K562 (cell line): Measurements from ENCODE around the gene ATG14. TPM values are rescaled to one million over a fixed set of nuclear protein-coding genes. Genes with fewer than 3 reads are reported as not detected.

Experiments
- ATAC-seq: fragments of 200-7000 bp; cut with Tn5 transposase; 3 replicates; pipeline ENCODE4 v1.9.1; 2020; ENCODE audit warnings: moderate library complexity
- BruUV-seq: library from RNA; stranded (reverse); fragments of 400-500 nt; replicated peaks from 2 replicates; lab custom pipeline; 2021; lab: Mats Ljungman, UMichigan
- CTCF ChIA-PET: fragments of 300-600 bp; formaldehyde crosslinking; extraction: SDS; loops from one replicate; lab custom pipeline; 2021; ENCODE audit warnings: low intra/inter-chr PET ratio; lab: Yijun Ruan, JAX
- POLR2A ChIA-PET: fragments of 300-600, 350-650 bp; sonication (Branson Sonifier 250); formaldehyde crosslinking; extraction: SDS; loops from one replicate; lab custom pipeline; 2021; ENCODE audit warnings: antibody characterized with exemption, inconsistent platforms; lab: Yijun Ruan, JAX
- DNase-seq, 4 experiments: peaks; one replicate each; pipeline versions ENCODE4 v3.0.0 to v3.0.0-alpha.2; 2011 to 2018; ENCODE audit warnings: low spot score in 3 of 4, mixed read lengths in 3 of 4; ENCODE audit errors: extremely low read depth in 1 of 4
- FAIRE-seq: peaks from 2 replicates; lab custom pipeline; 2011; peaks lifted over from hg19 to GRCh38; lab: Jason Lieb, UNC
- H2AFZ ChIP-seq: 2 replicates; pipeline ENCODE4 v1.6.0; 2011; ENCODE audit warnings: low read depth, low read length, control low read depth, inconsistent platforms
- H3K27ac ChIP-seq: fragments of 200-600 bp; 3 replicates; pipeline ENCODE4 v1.8.0; 2011; ENCODE audit warnings: low read depth, mild to moderate bottlenecking, control low read depth, inconsistent platforms, low read length, moderate library complexity, mixed read lengths; ENCODE audit errors: extremely low read depth
- H3K27me3 ChIP-seq, 2 experiments: fragments of 300-600 bp in 1 of 2; 2 replicates in 1 of 2; 3 replicates in 1 of 2; pipeline versions ENCODE4 v1.6.0 to v1.8.0; 2011; ENCODE audit warnings: inconsistent platforms in 2 of 2, low read length in 2 of 2, mild to moderate bottlenecking in 1 of 2, mixed read lengths in 1 of 2, moderate library complexity in 1 of 2; ENCODE audit not compliant: control insufficient read depth in 2 of 2, insufficient read depth in 2 of 2
- H3K36me3 ChIP-seq: fragments of 300-600 bp; 3 replicates; pipeline ENCODE4 v1.8.0; 2011; ENCODE audit warnings: mild to moderate bottlenecking, low read length, inconsistent platforms; ENCODE audit not compliant: control insufficient read depth, insufficient read depth
- H3K4me1 ChIP-seq, 2 experiments: fragments of 200-600 bp in 1 of 2; replicated peaks in 1 of 2; 2 replicates in 1 of 2; 3 replicates in 1 of 2; pipeline versions ENCODE4 v1.5.1 to v1.8.0; 2011; ENCODE audit warnings: inconsistent platforms in 2 of 2, low read length in 2 of 2, mild to moderate bottlenecking in 1 of 2, mixed read lengths in 1 of 2, moderate library complexity in 1 of 2; ENCODE audit not compliant: control insufficient read depth in 2 of 2, insufficient read depth in 2 of 2
- H3K4me2 ChIP-seq: 2 replicates; pipeline ENCODE4 v1.6.1; 2011; ENCODE audit warnings: low read length, control low read depth, inconsistent platforms, mixed read lengths; ENCODE audit not compliant: insufficient read depth
- H3K4me3 ChIP-seq: fragments of 200-600 bp; sonication (generic), shearing (Covaris generic); 2 replicates; pipeline ENCODE4 v1.5.1; 2016; ENCODE audit warnings: control low read depth, inconsistent platforms
- H3K79me2 ChIP-seq: fragments of 200-600 bp; 3 replicates; pipeline ENCODE4 v1.8.0; 2011; ENCODE audit warnings: low read length, inconsistent platforms; ENCODE audit not compliant: control insufficient read depth, insufficient read depth
- H3K9ac ChIP-seq, 2 experiments: 2 replicates each; pipeline versions ENCODE4 v1.6.0 to v1.6.1; 2011; ENCODE audit warnings: low read depth in 2 of 2, low read length in 2 of 2, control low read depth in 1 of 2, inconsistent platforms in 1 of 2, mild to moderate bottlenecking in 1 of 2, mixed read lengths in 1 of 2; ENCODE audit not compliant: insufficient read depth in 1 of 2
- H3K9me1 ChIP-seq: one replicate; pipeline ENCODE4 v1.6.0; 2011; ENCODE audit warnings: inconsistent platforms, mild to moderate bottlenecking, low read length, moderate library complexity; ENCODE audit not compliant: control insufficient read depth, insufficient read depth
- H3K9me3 ChIP-seq: replicated peaks from 2 replicates; pipeline ENCODE4 v1.5.1; 2011; ENCODE audit warnings: low read depth, low read length, inconsistent platforms; ENCODE audit not compliant: control insufficient read depth, insufficient read depth
- H4K20me1 ChIP-seq: replicated peaks from 2 replicates; pipeline ENCODE4 v1.6.1; 2011; ENCODE audit warnings: low read length, inconsistent platforms, mixed read lengths; ENCODE audit not compliant: control insufficient read depth, insufficient read depth
- EZH2 ChIP-seq: IDR thresholded peaks from 2 replicates; pipeline ENCODE4 v1.6.1; 2012; ENCODE audit warnings: low read depth, mild to moderate bottlenecking, inconsistent platforms, low read length, borderline replicate concordance
- FOXJ2 ChIP-seq: fragments of 200-800 bp; sonication (Bioruptor generic); IDR thresholded peaks from 2 replicates; pipeline ENCODE4 v1.6.1; 2016; ENCODE audit warnings: missing genetic modification characterization, missing compliant biosample characterization
- MED1 ChIP-seq: sonication (generic); formaldehyde crosslinking; IDR thresholded peaks from 2 replicates; pipeline ENCODE4 v1.8.1; 2023; ENCODE audit warnings: missing genetic modification reagents, borderline replicate concordance
- TAF7 ChIP-seq: fragments of 450-650 bp; IDR thresholded peaks from 2 replicates; pipeline ENCODE4 v1.6.1; 2016; ENCODE audit warnings: missing genetic modification characterization, missing compliant biosample characterization
- ZBTB17 ChIP-seq: fragments of 450-650 bp; formaldehyde crosslinking; IDR thresholded peaks from 2 replicates; pipeline ENCODE4 v1.4.0; 2020; ENCODE audit warnings: mild to moderate bottlenecking
- ZNF165 ChIP-seq: fragments of 250-450 bp; sonication (Bioruptor Pico); IDR thresholded peaks from 2 replicates; pipeline ENCODE4 v1.4.0; 2020; ENCODE audit warnings: borderline replicate concordance
- ZNF407 ChIP-seq: fragments of 450-650 bp; IDR thresholded peaks from 2 replicates; pipeline ENCODE4 v1.6.1; 2016; ENCODE audit warnings: low read depth
- WGBS: fragments of 100-300 bp; shearing (Covaris generic); methylation state at CpG from one replicate; pipeline ENCODE4 v1.1.6; 2016; ENCODE audit warnings: low coverage, mixed read lengths; ENCODE audit not compliant: insufficient coverage; ENCODE audit errors: missing lambda C conversion rate; 5-methylcytosine and 5-hydroxymethylcytosine counted together
- in situ Hi-C: fragments of 300-500 bp; cut with MboI; formaldehyde crosslinking; loops from 4 replicates; pipeline ENCODE4 v1.15.0; 2018; ENCODE audit warnings: inconsistent platforms, mixed read lengths
- intact Hi-C: fragments of 100-400 bp; cut with micrococcal nuclease; formaldehyde crosslinking; loops from 2 replicates; pipeline ENCODE4 v1.14.2; 2022
- polyA plus RNA-seq, 8 experiments: library from polyadenylated mRNA; depleted of rRNA in 4 of 8; stranded (reverse) in 5 of 8; unstranded in 3 of 8; fragments of >200 nt; fragmentation: Nextera tagmentation in 2 of 8; fragmentation: Illumina TruSeq in 1 of 8; extraction: Ambion mirVana in 2 of 8; extraction: Trizol in 1 of 8; gene quantifications; 2 replicates each; pipeline versions ENCODE4 v1.2.1 to v1.2.3, GENCODE V29; 2011 to 2014; ENCODE audit warnings: inconsistent platforms in 1 of 8, missing spikeins in 1 of 8
- total RNA-seq, 7 experiments: library from RNA; depleted of rRNA in 6 of 7; stranded (reverse); fragments of >200 nt in 6 of 7; fragmentation: Illumina TruSeq in 2 of 7; extraction: Trizol in 2 of 7; gene quantifications; 2 replicates each; pipeline versions ENCODE4 v1.2.1 to v1.2.3, GENCODE V29; 2011 to 2021; ENCODE audit warnings: low replicate concordance in 1 of 7

ATG14 gene
- total and polyA plus RNA-seq, 9 of the 15 experiments (the other 6 are each of a cell fraction or from before 2014, with no cell fraction given), result 0.55 to 4.2 (median 3.5) TPM

GRCh38 chr14:55336162-55336561 is 75.5 kb downstream of the ATG14 start:
- Histone ChIP-seq H3K27me3 (no peaks in the 10 kb centered on the region), H3K9me3 (no peaks in the 10 kb centered on the region), H3K9me1 (no peaks in the 10 kb centered on the region), H3K4me2 (no peak overlapping the region), H3K36me3 (peaks cover 3% of the 10 kb centered on the region; the same call in 1 of the 3 replicates), H3K4me1 (peaks cover 0 to 7% of the 10 kb centered on the region in 2 experiments; a peak in 4 of 5 replicates), H3K9ac (no peak overlapping the region), H3K79me2 (peaks cover 53% of the 10 kb centered on the region), H2AFZ (no peak overlapping the region), H3K27ac (no peak overlapping the region), H3K4me3 (no peak overlapping the region), H4K20me1 (0 out of 2 replicates have a peak, but pooled peaks cover 8% of the 10 kb centered on the region)
- DNase-seq (no peak), FAIRE-seq (no peak), ATAC-seq (no peak)
- WGBS, result 70% methylated on average over 2 of the region's 2 CpGs
- ChIA-PET POLR2A (no interaction called here), CTCF (no interaction called here)
- no peak for TF ChIP-seq ZBTB17 (CRISPR knock-in tag)
- no peak for TF ChIP-seq FOXJ2 (tag)
- TF ChIP-seq MED1 (CRISPR knock-in tag), result no peak
- no peak for TF ChIP-seq EZH2
- no peak for TF ChIP-seq ZNF165 (CRISPR knock-in tag)
- no peak for TF ChIP-seq ZNF407
- no peak for TF ChIP-seq TAF7 (tag)
- intact Hi-C loops, result no loop called here
- in situ Hi-C loops, result no loop called here
- BruUV-seq, result no TSS peak
